ENCODE results near the gene CT45A9. TPM values are rescaled to one million over a fixed set of nuclear protein-coding genes. Genes with fewer than 3 reads are reported as not detected.
A peak's percentile ranks its signal among the peaks of the same experiment; 100 is the strongest.
"Not testable (repeated sequence)": the region's sequence is repeated elsewhere in the genome, so short reads cannot be mapped to it uniquely, and the experiment has no call there.

The CT45A9 gene
- total and polyA plus RNA-seq, 3 donors from 2014 or later, result not detected

DNA sequence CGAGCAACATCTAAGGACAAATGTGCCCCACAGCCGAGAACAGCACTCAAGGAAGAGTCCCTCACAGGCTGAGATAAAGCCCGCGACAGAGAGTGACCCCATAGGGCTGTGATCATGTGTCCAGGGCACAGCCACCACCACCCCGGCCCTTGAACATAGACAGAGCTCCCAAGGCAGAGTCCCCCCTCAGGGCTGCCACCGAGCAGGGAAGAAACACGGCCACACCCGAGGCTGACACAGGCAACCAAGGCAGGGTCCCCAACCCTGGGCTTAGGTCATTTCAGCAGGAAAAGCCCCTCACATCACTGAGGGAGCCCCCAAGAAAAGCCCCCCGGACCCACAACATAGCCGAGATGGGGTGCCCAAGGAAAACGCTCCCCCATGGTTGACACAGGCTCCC lies 21.2 kb upstream of the CT45A9 start:
- no peaks in the 10 kb centered on the region for H3K9me3 ChIP-seq
- H3K36me3 ChIP-seq (ENCODE audit: low read depth, missing control alignments), result no peaks in the 10 kb centered on the region
- no peaks in the 10 kb centered on the region for H3K27me3 ChIP-seq
- TF ChIP-seq, protein P1, sequence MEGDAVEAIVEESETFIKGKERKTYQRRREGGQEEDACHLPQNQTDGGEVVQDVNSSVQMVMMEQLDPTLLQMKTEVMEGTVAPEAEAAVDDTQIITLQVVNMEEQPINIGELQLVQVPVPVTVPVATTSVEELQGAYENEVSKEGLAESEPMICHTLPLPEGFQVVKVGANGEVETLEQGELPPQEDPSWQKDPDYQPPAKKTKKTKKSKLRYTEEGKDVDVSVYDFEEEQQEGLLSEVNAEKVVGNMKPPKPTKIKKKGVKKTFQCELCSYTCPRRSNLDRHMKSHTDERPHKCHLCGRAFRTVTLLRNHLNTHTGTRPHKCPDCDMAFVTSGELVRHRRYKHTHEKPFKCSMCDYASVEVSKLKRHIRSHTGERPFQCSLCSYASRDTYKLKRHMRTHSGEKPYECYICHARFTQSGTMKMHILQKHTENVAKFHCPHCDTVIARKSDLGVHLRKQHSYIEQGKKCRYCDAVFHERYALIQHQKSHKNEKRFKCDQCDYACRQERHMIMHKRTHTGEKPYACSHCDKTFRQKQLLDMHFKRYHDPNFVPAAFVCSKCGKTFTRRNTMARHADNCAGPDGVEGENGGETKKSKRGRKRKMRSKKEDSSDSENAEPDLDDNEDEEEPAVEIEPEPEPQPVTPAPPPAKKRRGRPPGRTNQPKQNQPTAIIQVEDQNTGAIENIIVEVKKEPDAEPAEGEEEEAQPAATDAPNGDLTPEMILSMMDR (IDR thresholded peaks at IDR 0.05), result no peak
- no peak for TF ChIP-seq POLR2A (IDR thresholded peaks at IDR 0.05)
- 77 to 83% methylated on average over 2 to 7 of the region's 11 CpGs for WGBS, 2 donors
- H3K4me1 ChIP-seq, result no peaks in the 10 kb centered on the region
- no peak for DNase-seq
- no peak overlapping the region for H3K4me3 ChIP-seq
- H3K27ac ChIP-seq, result no peak overlapping the region
- intact Hi-C loops (cut with DNase I; ENCODE audit: low total_unique reads), result no loop called here

DNA sequence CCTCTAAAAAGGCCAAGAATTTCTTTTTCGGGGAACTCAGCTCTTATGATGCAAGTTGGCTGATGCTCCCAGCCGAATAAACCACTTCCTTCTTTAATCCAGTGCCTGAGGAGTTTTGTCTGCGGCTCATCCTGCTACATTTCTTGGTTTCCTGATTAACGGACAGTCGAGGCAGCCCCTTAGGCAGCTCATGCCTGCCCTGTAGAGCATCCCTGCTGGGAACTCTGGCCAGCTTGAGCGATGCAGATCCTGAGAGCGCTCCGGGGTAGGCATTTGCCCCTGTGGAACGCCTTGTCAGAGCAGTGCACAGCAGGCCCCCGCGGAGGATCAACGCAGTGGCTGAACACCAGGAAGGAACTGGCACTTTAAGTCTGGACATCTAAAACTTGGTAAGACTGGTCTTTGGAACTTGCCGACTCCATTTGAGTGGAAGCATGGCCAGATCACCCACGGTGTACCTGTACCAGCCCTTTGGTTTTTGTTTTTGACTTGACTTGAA lies 18.5 kb upstream of the CT45A9 start:
- no peaks in the 10 kb centered on the region for H3K4me1 ChIP-seq
- H3K27ac ChIP-seq, result no peak overlapping the region
- intact Hi-C loops (cut with DNase I; ENCODE audit: low total_unique reads), result no loop called here
- DNase-seq, result no peak
- TF ChIP-seq POLR2A (IDR thresholded peaks at IDR 0.05), result no peak
- TF ChIP-seq, protein P1 (IDR thresholded peaks at IDR 0.05), result no peak
- H3K4me3 ChIP-seq, result no peak overlapping the region
- no peaks in the 10 kb centered on the region for H3K36me3 ChIP-seq (ENCODE audit: low read depth, missing control alignments)
- WGBS, 2 donors, result 70 to 87% methylated on average over 5 to 14 of the region's 14 CpGs
- no peaks in the 10 kb centered on the region for H3K27me3 ChIP-seq
- H3K9me3 ChIP-seq, result no peaks in the 10 kb centered on the region

DNA sequence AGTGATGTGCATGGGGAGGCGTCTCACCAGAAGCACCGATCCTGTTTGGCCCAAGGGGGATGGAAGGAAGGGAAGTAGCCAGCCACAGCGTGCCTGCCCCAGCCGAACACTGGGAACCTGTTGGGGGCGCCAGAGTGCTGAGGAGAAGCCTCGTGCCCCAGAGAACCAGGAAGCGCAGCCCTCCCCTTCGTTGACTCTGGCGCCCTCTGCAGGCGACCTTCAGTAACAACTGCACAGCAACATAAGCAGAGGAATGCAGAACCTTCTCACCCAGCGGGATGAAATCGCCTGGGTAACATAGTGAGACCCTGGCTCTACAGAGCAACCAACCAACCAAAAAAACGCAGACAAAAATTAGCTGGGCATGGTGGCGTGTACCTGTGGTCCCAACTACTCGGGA lies 17.4 kb upstream of the CT45A9 start:
- DNase-seq, result peak; percentile 48

DNA sequence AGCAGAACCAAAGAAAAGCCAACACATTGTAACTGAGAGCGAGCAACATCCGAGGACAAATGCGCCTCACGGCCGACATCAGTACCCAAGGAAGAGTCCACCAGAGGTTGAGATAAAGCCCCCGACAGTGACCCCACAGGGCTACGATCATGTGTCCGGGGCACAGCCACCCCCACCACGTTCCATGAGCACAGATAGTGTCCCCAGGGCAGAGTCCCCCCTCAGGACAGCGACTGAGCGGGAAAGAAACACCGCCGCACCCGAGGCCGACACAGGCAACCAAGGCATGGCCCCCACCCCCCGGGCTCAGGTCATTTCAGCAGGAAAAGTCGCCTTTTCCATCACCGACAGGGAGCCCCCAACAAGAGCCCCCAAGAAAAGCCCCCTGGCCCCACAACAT lies 16.6 kb upstream of the CT45A9 start:
- intact Hi-C loops (cut with DNase I; ENCODE audit: low total_unique reads); H3K27ac ChIP-seq; DNase-seq; H3K4me3 ChIP-seq; H3K4me1 ChIP-seq; H3K9me3 ChIP-seq; H3K27me3 ChIP-seq; H3K36me3 ChIP-seq (ENCODE audit: low read depth, missing control alignments): not testable (repeated sequence)
- WGBS, 2 donors, result 73 to 84% methylated on average over 9 to 11 of the region's 18 CpGs

More for the DNA sequence above, 17.4 kb upstream of the CT45A9 start:
- H3K27ac ChIP-seq; intact Hi-C loops (cut with DNase I; ENCODE audit: low total_unique reads); H3K4me3 ChIP-seq; H3K4me1 ChIP-seq; H3K9me3 ChIP-seq; H3K27me3 ChIP-seq; H3K36me3 ChIP-seq (ENCODE audit: low read depth, missing control alignments): not testable (repeated sequence)
- 54 to 75% methylated on average over 2 to 4 of the region's 15 CpGs for WGBS, 2 donors

DNA sequence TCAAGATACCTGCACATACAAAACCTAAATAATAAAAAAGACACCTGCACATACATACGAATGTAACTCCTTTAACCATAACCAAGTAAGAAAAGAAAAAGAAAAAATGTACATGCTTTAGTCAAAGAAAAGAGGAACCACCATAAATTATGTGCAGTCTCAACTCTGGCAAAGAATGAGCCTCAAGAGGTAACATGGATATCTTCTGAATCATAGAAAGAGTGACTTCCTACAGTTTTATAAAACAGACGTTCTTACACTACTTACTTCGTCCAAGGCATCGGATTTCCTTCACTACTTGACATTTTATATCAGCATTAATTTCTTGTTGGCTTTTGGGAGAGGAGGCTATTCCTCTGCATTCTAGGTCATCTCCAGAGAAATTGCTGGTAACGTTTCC lies 11.1 kb upstream of the CT45A9 start:
- intact Hi-C loops (cut with DNase I; ENCODE audit: low total_unique reads); H3K9me3 ChIP-seq; H3K4me1 ChIP-seq; H3K27me3 ChIP-seq; DNase-seq; H3K36me3 ChIP-seq (ENCODE audit: low read depth, missing control alignments); H3K4me3 ChIP-seq; H3K27ac ChIP-seq: not testable (repeated sequence)
- WGBS, 2 donors, result 72 to 73% methylated on average over 4 of the region's 5 CpGs

DNA sequence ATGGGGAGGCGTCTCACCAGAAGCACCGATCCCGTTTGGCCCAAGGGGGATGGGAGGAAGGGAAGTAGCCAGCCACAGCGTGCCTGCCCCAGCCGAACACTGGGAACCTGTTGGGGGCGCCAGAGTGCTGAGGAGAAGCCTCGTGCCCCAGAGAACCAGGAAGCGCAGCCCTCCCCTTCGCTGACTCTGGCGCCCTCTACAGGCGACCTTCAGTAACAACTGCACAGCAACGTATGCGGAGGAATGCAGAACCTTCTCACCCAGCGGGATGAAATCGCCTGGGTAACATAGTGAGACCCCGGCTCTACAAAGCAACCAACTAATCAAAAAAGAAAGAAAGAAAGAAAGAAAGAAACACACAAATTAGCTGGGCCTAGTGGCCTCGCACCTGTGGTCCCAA lies 17.2 kb downstream of the CT45A9 start, which contains the start of gene CT45A8:
CT45A8 (minus strand) TSS at position 101 of the 400 bp plus-strand sequence. CDS start 3,755 bp downstream, outside the sequence.
- no CpG with 5 or more reads among the region's 17 CpGs for WGBS, 2 donors
- H3K4me3 ChIP-seq; H3K4me1 ChIP-seq; H3K36me3 ChIP-seq (ENCODE audit: low read depth, missing control alignments); DNase-seq; H3K9me3 ChIP-seq; intact Hi-C loops (cut with DNase I; ENCODE audit: low total_unique reads); H3K27ac ChIP-seq; H3K27me3 ChIP-seq: not testable (repeated sequence)

DNA sequence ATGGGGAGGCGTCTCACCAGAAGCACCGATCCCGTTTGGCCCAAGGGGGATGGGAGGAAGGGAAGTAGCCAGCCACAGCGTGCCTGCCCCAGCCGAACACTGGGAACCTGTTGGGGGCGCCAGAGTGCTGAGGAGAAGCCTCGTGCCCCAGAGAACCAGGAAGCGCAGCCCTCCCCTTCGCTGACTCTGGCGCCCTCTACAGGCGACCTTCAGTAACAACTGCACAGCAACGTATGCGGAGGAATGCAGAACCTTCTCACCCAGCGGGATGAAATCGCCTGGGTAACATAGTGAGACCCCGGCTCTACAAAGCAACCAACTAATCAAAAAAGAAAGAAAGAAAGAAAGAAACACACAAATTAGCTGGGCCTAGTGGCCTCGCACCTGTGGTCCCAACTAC lies 34.4 kb downstream of the CT45A9 start, which contains the start of gene CT45A7:
CT45A7 (minus strand) TSS at position 101 of the 400 bp plus-strand sequence. CDS start 3,747 bp downstream, outside the sequence.
- H3K27me3 ChIP-seq; intact Hi-C loops (cut with DNase I; ENCODE audit: low total_unique reads); H3K9me3 ChIP-seq; H3K27ac ChIP-seq; H3K36me3 ChIP-seq (ENCODE audit: low read depth, missing control alignments); DNase-seq; H3K4me1 ChIP-seq; H3K4me3 ChIP-seq: not testable (repeated sequence)
- no CpG with 5 or more reads among the region's 17 CpGs for whole genome bisulfite sequencing, 2 donors

DNA sequence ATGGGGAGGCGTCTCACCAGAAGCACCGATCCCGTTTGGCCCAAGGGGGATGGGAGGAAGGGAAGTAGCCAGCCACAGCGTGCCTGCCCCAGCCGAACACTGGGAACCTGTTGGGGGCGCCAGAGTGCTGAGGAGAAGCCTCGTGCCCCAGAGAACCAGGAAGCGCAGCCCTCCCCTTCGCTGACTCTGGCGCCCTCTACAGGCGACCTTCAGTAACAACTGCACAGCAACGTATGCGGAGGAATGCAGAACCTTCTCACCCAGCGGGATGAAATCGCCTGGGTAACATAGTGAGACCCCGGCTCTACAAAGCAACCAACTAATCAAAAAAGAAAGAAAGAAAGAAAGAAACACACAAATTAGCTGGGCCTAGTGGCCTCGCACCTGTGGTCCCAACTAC lies 51.7 kb downstream of the CT45A9 start, which contains the start of gene CT45A2:
CT45A2 (minus strand) TSS at position 101 of the 400 bp plus-strand sequence. CDS start 3,747 bp downstream, outside the sequence.
- H3K27ac ChIP-seq; intact Hi-C loops (cut with DNase I; ENCODE audit: low total_unique reads): not testable (repeated sequence)

More for the DNA sequence above, 51.7 kb downstream of the CT45A9 start, which contains the start of gene CT45A2:
- H3K4me3 ChIP-seq; H3K9me3 ChIP-seq; H3K36me3 ChIP-seq (ENCODE audit: low read depth, missing control alignments); H3K4me1 ChIP-seq; H3K27me3 ChIP-seq; DNase-seq: not testable (repeated sequence)
- no CpG with 5 or more reads among the region's 17 CpGs for WGBS, 2 donors
